GM12878 (cell line): ENCODE data around the gene KPNA3.

Experiments used
- ATF2 ChIP-seq: IDR thresholded peaks from 2 replicates; pipeline ENCODE4 v1.6.1; 2012; ENCODE audit warnings: low read length, inconsistent platforms
- CHD2 ChIP-seq: IDR thresholded peaks from 2 replicates; pipeline ENCODE4 v1.6.1; 2011; ENCODE audit warnings: low read depth, low read length, improper control_type of control experiment, borderline replicate concordance
- JUND ChIP-seq: IDR thresholded peaks from 2 replicates; pipeline ENCODE4 v1.6.1; 2012; ENCODE audit warnings: low read depth, mild to moderate bottlenecking, low read length, improper control_type of control experiment, moderate library complexity
- NFYB ChIP-seq: IDR thresholded peaks from 2 replicates; pipeline ENCODE4 v1.6.1; 2011; ENCODE audit warnings: low read depth, mild to moderate bottlenecking, low read length, improper control_type of control experiment, moderate library complexity; ENCODE audit not compliant: insufficient read depth
- RAD21 ChIP-seq: IDR thresholded peaks from 2 replicates; pipeline ENCODE4 v1.6.1; 2011; ENCODE audit warnings: mild to moderate bottlenecking, low read depth, low read length, moderate library complexity; ENCODE audit not compliant: insufficient read depth
- SIN3A ChIP-seq: IDR thresholded peaks from 2 replicates; pipeline ENCODE4 v1.6.1; 2012; ENCODE audit warnings: low read depth, low read length, improper control_type of control experiment
- ZBTB33 ChIP-seq: fragments of 450-650 bp; IDR thresholded peaks from 2 replicates; pipeline ENCODE4 v1.6.1; 2017; ENCODE audit warnings: mild to moderate bottlenecking

GRCh38 chr13:49754146-49754545 lies 38.3 kb downstream of the KPNA3 start:
- TF ChIP-seq RAD21: no peak
- TF ChIP-seq ATF2: no peak
- TF ChIP-seq JUND: no peak
- TF ChIP-seq ZBTB33: no peak
- no peak for TF ChIP-seq SIN3A
- TF ChIP-seq NFYB: no peak
- no peak for TF ChIP-seq CHD2
